ENCODE measurements around the gene TAS2R38. TPM values are rescaled to one million over a fixed set of nuclear protein-coding genes. Genes with fewer than 3 reads are reported as not detected.

TAS2R38 gene
- total and polyA plus RNA-seq, 3 donors from 2014 or later = not detected

GRCh38 chr7:141949451-141949850, 24.1 kb downstream of the TAS2R38 start:
- TF ChIP-seq POLR2A (IDR thresholded peaks at IDR 0.05) = no peak
- TF ChIP-seq CTCF (IDR thresholded peaks at IDR 0.05) = no peak
- no peak overlapping the region for H3K27ac ChIP-seq
- no peaks in the 10 kb centered on the region for H3K4me1 ChIP-seq
- H3K27me3 ChIP-seq = no peaks in the 10 kb centered on the region
- DNase-seq = no peak
- no peaks in the 10 kb centered on the region for H3K9me3 ChIP-seq
- intact Hi-C loops (cut with DNase I; ENCODE audit: low total_unique reads) = no loop called here
- 47 to 57% methylated on average over 2 of the region's 2 CpGs for WGBS, 2 donors
- no peaks in the 10 kb centered on the region for H3K36me3 ChIP-seq (ENCODE audit: low read depth, missing control alignments)
- H3K4me3 ChIP-seq = no peak overlapping the region

DNA sequence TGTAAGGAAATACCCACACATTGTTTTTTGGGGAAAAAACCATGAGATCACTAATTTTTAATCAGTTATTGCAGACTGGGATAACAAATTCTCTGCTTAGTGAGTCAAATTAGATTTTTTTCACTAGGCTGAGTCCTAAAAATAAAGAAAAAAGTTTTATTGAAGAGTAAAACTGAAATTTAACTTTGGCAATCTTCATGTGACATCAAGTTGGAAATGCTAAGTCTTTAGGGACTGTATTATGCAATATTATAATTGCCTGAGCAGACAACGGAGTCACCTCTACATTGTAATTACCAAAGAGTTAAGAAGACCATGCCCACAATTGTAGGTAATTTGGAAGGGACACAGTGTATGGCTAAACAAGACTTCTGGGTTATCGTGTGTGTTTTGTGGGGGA, 24.6 kb downstream of the TAS2R38 start:
- WGBS, 2 donors = 88 to 93% methylated on average over 2 of the region's 2 CpGs
- intact Hi-C loops (cut with DNase I; ENCODE audit: low total_unique reads) = no loop called here
- H3K4me1 ChIP-seq = no peaks in the 10 kb centered on the region
- no peaks in the 10 kb centered on the region for H3K27me3 ChIP-seq
- DNase-seq = no peak
- TF ChIP-seq POLR2A (IDR thresholded peaks at IDR 0.05) = no peak
- TF ChIP-seq CTCF (IDR thresholded peaks at IDR 0.05) = no peak
- no peak overlapping the region for H3K27ac ChIP-seq
- no peaks in the 10 kb centered on the region for H3K9me3 ChIP-seq
- no peak overlapping the region for H3K4me3 ChIP-seq
- H3K36me3 ChIP-seq (ENCODE audit: low read depth, missing control alignments) = no peaks in the 10 kb centered on the region

DNA sequence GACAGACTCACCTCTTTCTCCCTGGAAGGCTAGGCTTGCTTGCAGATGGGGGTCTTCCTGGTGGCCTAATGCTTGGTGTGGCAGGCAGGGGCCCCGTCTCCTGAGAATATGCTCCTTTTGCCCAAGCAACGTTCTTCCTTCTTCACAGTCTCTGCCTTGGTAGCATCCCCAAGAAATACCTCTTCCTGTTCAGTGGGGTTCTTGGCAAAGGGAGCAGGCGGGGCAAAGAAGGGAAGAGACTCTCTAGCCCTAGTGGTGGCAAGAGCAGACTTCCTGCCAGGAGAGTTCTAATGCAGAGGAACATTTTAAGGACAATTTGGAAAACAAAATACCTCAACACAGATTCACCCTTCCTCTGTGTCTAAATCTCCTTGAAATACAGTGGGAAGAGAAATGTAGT, 26.8 kb downstream of the TAS2R38 start, which contains the start of gene CLEC5A:
Gene CLEC5A, minus strand, starts transcription at position 179 of the 400 bp plus-strand sequence. CDS start 682 bp downstream, outside the sequence.
- no peak for TF ChIP-seq CTCF (IDR thresholded peaks at IDR 0.05)
- Histone ChIP-seq H3K36me3 (ENCODE audit: low read depth, missing control alignments) (no peaks in the 10 kb centered on the region), H3K9me3 (no peaks in the 10 kb centered on the region), H3K4me3 (no peak within 1 kb of the TSS), H3K27ac (no peak within 1 kb of the TSS), H3K4me1 (no peaks in the 10 kb centered on the region), H3K27me3 (no peaks in the 10 kb centered on the region)
- no peak for DNase-seq
- 73 to 90% methylated on average over 3 of the region's 3 CpGs for WGBS, 2 donors
- intact Hi-C loops (cut with DNase I; ENCODE audit: low total_unique reads) = no loop called here

- no peaks in the 10 kb centered on the region for H3K9me3 ChIP-seq
- 58 to 63% methylated on average over 3 of the region's 3 CpGs for WGBS, 2 donors
- H3K27me3 ChIP-seq = no peaks in the 10 kb centered on the region
- H3K27ac ChIP-seq = no peak overlapping the region
- no peaks in the 10 kb centered on the region for H3K36me3 ChIP-seq (ENCODE audit: low read depth, missing control alignments)
- H3K4me3 ChIP-seq = no peak overlapping the region
- no peaks in the 10 kb centered on the region for H3K4me1 ChIP-seq
- TF ChIP-seq POLR2A (IDR thresholded peaks at IDR 0.05) (no peak), CTCF (IDR thresholded peaks at IDR 0.05) (no peak)
- DNase-seq = no peak
- intact Hi-C loops (cut with DNase I; ENCODE audit: low total_unique reads) = no loop called here
Observed at GRCh38 chr7:141945356-141945755, 28.2 kb downstream of the TAS2R38 start.

DNA sequence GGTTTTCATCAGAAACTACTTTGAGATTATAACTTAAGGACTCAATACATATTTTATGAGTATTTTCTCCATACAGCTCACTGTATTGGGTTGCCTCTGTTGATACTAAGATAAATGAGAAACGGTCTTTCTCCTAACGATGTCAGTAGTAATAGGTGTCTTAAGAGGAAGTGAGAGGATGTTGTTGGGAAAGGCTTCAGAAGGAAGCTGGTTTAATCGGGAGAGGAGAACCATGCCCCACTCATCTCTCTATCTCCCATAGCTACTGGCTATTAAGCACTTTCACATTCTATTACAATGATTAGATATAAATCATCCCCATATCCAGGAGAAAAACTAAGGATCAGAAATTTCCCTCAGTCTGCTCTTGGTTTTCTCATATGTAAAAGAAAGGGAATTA, 28.8 kb downstream of the TAS2R38 start:
- Histone ChIP-seq H3K4me1 (no peaks in the 10 kb centered on the region), H3K4me3 (no peak overlapping the region), H3K36me3 (ENCODE audit: low read depth, missing control alignments) (no peaks in the 10 kb centered on the region), H3K27ac (no peak overlapping the region), H3K9me3 (no peaks in the 10 kb centered on the region), H3K27me3 (no peaks in the 10 kb centered on the region)
- 69 to 71% methylated on average over 3 of the region's 3 CpGs for WGBS, 2 donors
- TF ChIP-seq CTCF (IDR thresholded peaks at IDR 0.05) (no peak), POLR2A (IDR thresholded peaks at IDR 0.05) (no peak)
- intact Hi-C loops (cut with DNase I; ENCODE audit: low total_unique reads) = no loop called here
- no peak for DNase-seq

Measured in testis (tissue), 3 donors.